ENCODE data around the gene AANAT. TPM values are rescaled to one million over a fixed set of nuclear protein-coding genes. Genes with fewer than 3 reads are reported as not detected.

Gene AANAT
- total RNA-seq, 4 donors from 2014 or later = not detected

- Histone ChIP-seq H3K27me3 (no peaks in the 10 kb centered on the region), H3K4me1 (no peaks in the 10 kb centered on the region), H3K27ac (no peak overlapping the region), H3K9me3 (no peaks in the 10 kb centered on the region), H3K36me3 (peaks cover 0 to 40% of the 10 kb centered on the region in 2 donors), H3K4me3 (no peak overlapping the region)
- no peak for TF ChIP-seq POLR2AphosphoS5 (IDR thresholded peaks at IDR 0.05)
- no peak for TF ChIP-seq POLR2A (IDR thresholded peaks at IDR 0.05)
- TF ChIP-seq EP300 (IDR thresholded peaks at IDR 0.05) = no peak
- TF ChIP-seq CTCF (IDR thresholded peaks at IDR 0.05) = no peak
- ATAC-seq = no peak
- 92% methylated on average over 5 of the region's 11 CpGs; no CpG with 5 or more reads in 1 of the 2 donors for WGBS, 2 donors (ENCODE audit: low coverage in 1 of 2)
These were observed 5.3 kb downstream of the AANAT start for GRCh38 chr17:76472726-76473125.

- TF ChIP-seq POLR2A (IDR thresholded peaks at IDR 0.05) = no peak
- no peak for TF ChIP-seq EP300 (IDR thresholded peaks at IDR 0.05)
- no peak for TF ChIP-seq CTCF (IDR thresholded peaks at IDR 0.05)
- TF ChIP-seq POLR2AphosphoS5 (IDR thresholded peaks at IDR 0.05) = no peak
- H3K27ac ChIP-seq = no peak overlapping the region
- ATAC-seq = no peak
- H3K9me3 ChIP-seq = no peaks in the 10 kb centered on the region
- H3K4me3 ChIP-seq = no peak overlapping the region
- H3K27me3 ChIP-seq = no peaks in the 10 kb centered on the region
- H3K36me3 ChIP-seq = peaks cover 0 to 45% of the 10 kb centered on the region in 2 donors
- 40% methylated on average over 1 of the region's 18 CpGs; no CpG with 5 or more reads in 1 of the 2 donors for WGBS, 2 donors (ENCODE audit: low coverage in 1 of 2)
- H3K4me1 ChIP-seq = no peaks in the 10 kb centered on the region
These were observed 6.2 kb downstream of the AANAT start for GRCh38 chr17:76473541-76473985.

- WGBS, 2 donors (ENCODE audit: low coverage in 1 of 2) = no CpG with 5 or more reads among the region's 14 CpGs
- H3K4me1 ChIP-seq = no peaks in the 10 kb centered on the region
- H3K36me3 ChIP-seq = peaks cover 0 to 52% of the 10 kb centered on the region in 2 donors
- H3K9me3 ChIP-seq = no peaks in the 10 kb centered on the region
- TF ChIP-seq CTCF (IDR thresholded peaks at IDR 0.05) (no peak), EP300 (IDR thresholded peaks at IDR 0.05) (no peak), POLR2A (IDR thresholded peaks at IDR 0.05) (no peak), POLR2AphosphoS5 (IDR thresholded peaks at IDR 0.05) (no peak)
- no peak overlapping the region for H3K4me3 ChIP-seq
- ATAC-seq = no peak
- H3K27ac ChIP-seq = no peak overlapping the region
- H3K27me3 ChIP-seq = no peaks in the 10 kb centered on the region
These were observed 6.8 kb downstream of the AANAT start for GRCh38 chr17:76474238-76474637.

GRCh38 chr17:76474894-76475293, 7.5 kb downstream of the AANAT start:
- WGBS, 2 donors (ENCODE audit: low coverage in 1 of 2) = 95% methylated on average over 5 of the region's 15 CpGs; no CpG with 5 or more reads in 1 of the 2 donors
- no peak overlapping the region for H3K4me3 ChIP-seq
- no peaks in the 10 kb centered on the region for H3K27me3 ChIP-seq
- no peaks in the 10 kb centered on the region for H3K4me1 ChIP-seq
- peaks cover 0 to 57% of the 10 kb centered on the region in 2 donors for H3K36me3 ChIP-seq
- H3K27ac ChIP-seq = no peak overlapping the region
- TF ChIP-seq POLR2AphosphoS5 (IDR thresholded peaks at IDR 0.05) (no peak), CTCF (IDR thresholded peaks at IDR 0.05) (no peak), EP300 (IDR thresholded peaks at IDR 0.05) (no peak), POLR2A (IDR thresholded peaks at IDR 0.05) (no peak)
- H3K9me3 ChIP-seq = no peaks in the 10 kb centered on the region
- no peak for ATAC-seq

- Histone ChIP-seq H3K36me3 (peaks cover 0 to 57% of the 10 kb centered on the region in 2 donors), H3K27ac (no peak overlapping the region), H3K9me3 (no peaks in the 10 kb centered on the region), H3K4me1 (no peaks in the 10 kb centered on the region), H3K27me3 (no peaks in the 10 kb centered on the region), H3K4me3 (no peak overlapping the region)
- 94 to 100% methylated on average over 3 to 6 of the region's 6 CpGs for WGBS, 2 donors (ENCODE audit: low coverage in 1 of 2)
- ATAC-seq = no peak
- TF ChIP-seq CTCF (IDR thresholded peaks at IDR 0.05) (no peak), EP300 (IDR thresholded peaks at IDR 0.05) (no peak), POLR2AphosphoS5 (IDR thresholded peaks at IDR 0.05) (no peak), POLR2A (IDR thresholded peaks at IDR 0.05) (no peak)
These were observed 7.9 kb downstream of the AANAT start for GRCh38 chr17:76475302-76475701.

All from gastroesophageal sphincter (tissue), 4 donors.